ENCODE data around the gene FIG4. TPM values are rescaled to one million over a fixed set of nuclear protein-coding genes. Genes with fewer than 3 reads are reported as not detected.
"Not testable (repeated sequence)": the region's sequence is repeated elsewhere in the genome, so short reads cannot be mapped to it uniquely, and the experiment has no call there.

FIG4 gene
- total RNA-seq, 2 experiments from 2014 or later: 17.3 to 18.2 TPM

DNA sequence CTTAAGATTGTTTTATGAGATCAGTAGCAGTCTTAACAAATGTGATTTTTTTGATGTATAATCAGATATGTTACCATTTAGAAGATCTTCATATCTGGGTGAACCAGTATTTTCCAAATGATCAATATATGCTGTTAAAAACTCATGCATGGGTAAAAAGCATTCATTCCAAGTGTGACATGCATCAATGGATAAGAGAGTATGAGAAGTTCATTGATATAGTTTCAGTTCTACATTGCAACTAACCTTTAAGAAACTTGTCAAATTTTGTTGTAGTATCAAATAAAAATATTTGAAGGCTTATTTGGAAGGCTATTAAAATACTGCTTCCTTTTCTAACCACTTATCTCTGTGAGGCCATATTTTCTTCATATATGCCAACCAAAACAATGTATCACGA lies 117.7 kb downstream of the FIG4 start:
- DNase-seq: no peak
- Mint-ChIP-seq H3K27me3 (no peaks in the 10 kb centered on the region), H3K4me1 (ENCODE audit: low read depth) (no peaks in the 10 kb centered on the region), H3K9me3 (no peaks in the 10 kb centered on the region), H3K4me3 (no peak overlapping the region), H3K36me3 (peaks cover 18% of the 10 kb centered on the region), H3K27ac (no peak overlapping the region)
- ChIA-PET POLR2A (no interaction called here), CTCF (interaction anchor here (0.7 kb wide), 1 partner anchor 231 kb away, joined by 3 read pairs; no protein-coding TSS in a partner anchor)
- intact Hi-C loops (cut with micrococcal nuclease): no loop called here

DNA sequence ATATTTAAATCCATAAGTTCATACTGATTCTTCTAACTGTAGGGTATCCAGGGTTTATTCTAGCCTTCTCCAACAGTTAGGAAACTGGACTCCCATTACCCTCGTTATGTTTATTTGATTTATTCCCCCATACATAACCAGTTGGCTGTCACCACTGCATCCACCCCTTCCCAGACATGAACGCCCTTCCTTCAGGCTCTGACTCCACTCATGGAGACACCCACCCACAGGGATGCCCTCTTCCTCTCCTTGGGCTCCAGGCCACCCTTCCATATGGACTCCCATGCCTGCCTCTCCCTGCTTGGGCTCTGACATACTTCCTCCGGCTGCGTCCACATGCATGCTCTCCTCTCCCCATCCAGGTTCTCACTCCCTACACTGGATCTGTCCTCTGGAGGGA lies 124.0 kb downstream of the FIG4 start:
- Mint-ChIP-seq H3K9me3 (no peaks in the 10 kb centered on the region), H3K4me1 (ENCODE audit: low read depth) (no peaks in the 10 kb centered on the region), H3K36me3 (peaks cover 9% of the 10 kb centered on the region), H3K27ac (no peak overlapping the region), H3K4me3 (no peak overlapping the region), H3K27me3 (no peaks in the 10 kb centered on the region)
- intact Hi-C loops (cut with micrococcal nuclease): no loop called here
- no peak for DNase-seq
- ChIA-PET POLR2A (no interaction called here), CTCF (no interaction called here)

- Mint-ChIP-seq H3K27me3 (no peaks in the 10 kb centered on the region), H3K4me3 (no peak overlapping the region), H3K36me3 (peaks cover 9% of the 10 kb centered on the region), H3K9me3 (no peaks in the 10 kb centered on the region), H3K4me1 (ENCODE audit: low read depth) (no peaks in the 10 kb centered on the region), H3K27ac (no peak overlapping the region)
- DNase-seq: no peak
- CTCF ChIA-PET: no interaction called here
- POLR2A ChIA-PET: no interaction called here
- intact Hi-C loops (cut with micrococcal nuclease): no loop called here
These were observed 125.6 kb downstream of the FIG4 start for GRCh38 chr6:109816452-109817374.

DNA sequence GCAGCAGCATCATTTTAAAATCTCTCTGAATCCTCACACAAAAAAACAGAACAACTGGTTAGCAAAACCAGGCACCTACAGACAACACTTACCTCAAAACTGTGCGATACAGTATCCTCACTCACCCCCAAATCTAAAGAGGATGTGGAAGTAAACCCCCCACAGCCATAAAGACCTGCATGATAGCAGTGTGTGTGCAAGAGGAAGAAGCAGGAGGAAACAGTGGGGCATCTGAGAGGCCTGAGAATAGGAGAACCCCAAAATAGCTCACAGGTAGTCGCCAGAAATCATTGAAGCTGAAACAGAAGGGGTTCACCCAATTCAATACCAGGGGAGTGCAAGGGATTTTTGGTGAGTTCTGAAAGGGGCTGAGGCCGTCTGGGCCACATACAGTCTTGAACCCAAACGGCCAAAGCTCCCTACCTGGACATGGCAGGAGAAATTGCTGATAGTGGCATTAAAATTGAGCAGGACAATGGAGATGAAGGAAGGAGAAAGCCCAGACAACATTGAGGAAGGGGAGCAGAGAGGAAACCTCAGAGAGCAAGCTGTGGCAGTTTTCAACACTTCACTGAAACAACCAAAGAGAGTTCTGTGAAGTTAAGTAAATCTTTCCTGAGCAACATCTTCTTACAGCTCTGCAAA lies 129.7 kb downstream of the FIG4 start:
- ChIA-PET POLR2A (no interaction called here), CTCF (interaction anchor here (0.6 kb wide), 1 partner anchor 143 kb away, joined by 3 read pairs; no protein-coding TSS in a partner anchor)
- H3K27ac Mint-ChIP-seq: no peak overlapping the region
- no peaks in the 10 kb centered on the region for H3K27me3 Mint-ChIP-seq
- no peaks in the 10 kb centered on the region for H3K9me3 Mint-ChIP-seq
- intact Hi-C loops (cut with micrococcal nuclease): no loop called here
- DNase-seq: no peak
- H3K4me3 Mint-ChIP-seq: no peak overlapping the region
- H3K36me3 Mint-ChIP-seq: peaks cover 14% of the 10 kb centered on the region
- no peaks in the 10 kb centered on the region for H3K4me1 Mint-ChIP-seq (ENCODE audit: low read depth)

- DNase-seq: no peak
- no peak overlapping the region for H3K4me3 Mint-ChIP-seq
- H3K27ac Mint-ChIP-seq: no peak overlapping the region
- H3K36me3 Mint-ChIP-seq: peaks cover 17% of the 10 kb centered on the region
- ChIA-PET CTCF (no interaction called here), POLR2A (no interaction called here)
- H3K27me3 Mint-ChIP-seq: no peaks in the 10 kb centered on the region
- intact Hi-C loops (cut with micrococcal nuclease): no loop called here
- H3K4me1 Mint-ChIP-seq (ENCODE audit: low read depth): no peaks in the 10 kb centered on the region
- H3K9me3 Mint-ChIP-seq: no peaks in the 10 kb centered on the region
These were observed 130.3 kb downstream of the FIG4 start for GRCh38 chr6:109821428-109821827.

DNA sequence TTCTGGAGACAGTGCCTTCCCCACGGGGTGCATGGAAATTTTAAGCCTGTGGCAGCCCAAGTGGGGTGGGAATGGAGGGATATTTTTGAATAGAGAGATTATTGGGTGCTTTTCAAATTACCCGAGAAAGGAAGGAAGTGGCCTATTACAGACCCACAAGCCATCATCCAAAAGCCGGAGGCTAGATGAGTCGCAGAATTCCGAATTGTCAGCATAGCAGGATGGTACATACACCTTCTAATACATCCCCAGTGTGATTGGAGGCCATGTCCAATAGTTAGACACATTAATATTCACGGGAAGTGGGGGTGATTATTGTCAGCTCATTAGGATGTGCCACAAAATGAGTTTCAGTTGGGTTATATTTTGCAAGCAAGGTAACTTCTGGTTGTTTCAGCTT lies 133.0 kb downstream of the FIG4 start:
- Mint-ChIP-seq H3K9me3 (no peaks in the 10 kb centered on the region), H3K27ac (no peak overlapping the region), H3K27me3 (no peaks in the 10 kb centered on the region), H3K4me3 (no peak overlapping the region), H3K4me1 (ENCODE audit: low read depth) (no peaks in the 10 kb centered on the region), H3K36me3 (peaks cover 36% of the 10 kb centered on the region)
- POLR2A ChIA-PET: no interaction called here
- intact Hi-C loops (cut with micrococcal nuclease): no loop called here
- DNase-seq: no peak
- CTCF ChIA-PET: interaction anchor here (0.6 kb wide), 1 partner anchor 13 kb away, joined by 3 read pairs; no protein-coding TSS in a partner anchor

GRCh38 chr6:109826551-109826950 lies 135.5 kb downstream of the FIG4 start:
- H3K36me3 Mint-ChIP-seq: peaks cover 54% of the 10 kb centered on the region
- intact Hi-C loops (cut with micrococcal nuclease): no loop called here
- no peak overlapping the region for H3K27ac Mint-ChIP-seq
- no peaks in the 10 kb centered on the region for H3K27me3 Mint-ChIP-seq
- no peak overlapping the region for H3K4me3 Mint-ChIP-seq
- no peaks in the 10 kb centered on the region for H3K4me1 Mint-ChIP-seq (ENCODE audit: low read depth)
- peaks cover 19% of the 10 kb centered on the region for H3K9me3 Mint-ChIP-seq
- POLR2A ChIA-PET: no interaction called here
- no peak for DNase-seq
- CTCF ChIA-PET: no interaction called here

DNA sequence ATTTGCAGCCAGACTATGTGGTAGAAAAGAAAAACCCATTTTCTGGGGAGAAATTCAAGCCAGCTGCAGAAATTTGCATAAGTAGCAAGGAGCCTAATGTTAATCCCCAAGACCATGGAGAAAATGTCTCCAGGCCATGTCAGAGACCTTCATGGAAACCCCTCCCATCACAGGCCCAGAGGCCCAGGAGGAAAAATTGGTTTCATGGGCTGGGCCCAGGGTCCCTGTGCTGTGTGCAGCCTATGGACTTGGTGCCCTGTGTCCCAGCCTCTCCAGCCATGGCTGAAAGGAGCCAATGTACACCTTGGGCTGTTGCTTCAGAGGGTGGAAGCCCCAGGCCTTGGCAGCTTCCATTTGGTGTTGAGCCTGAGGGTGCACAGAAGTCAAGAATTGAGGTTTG lies 140.3 kb downstream of the FIG4 start:
- Mint-ChIP-seq H3K36me3 (peaks cover 38% of the 10 kb centered on the region), H3K9me3 (peaks cover 19% of the 10 kb centered on the region)
- H3K4me3 Mint-ChIP-seq; H3K27me3 Mint-ChIP-seq; H3K27ac Mint-ChIP-seq; CTCF ChIA-PET; H3K4me1 Mint-ChIP-seq (ENCODE audit: low read depth); DNase-seq; POLR2A ChIA-PET; intact Hi-C loops (cut with micrococcal nuclease): not testable (repeated sequence)

GRCh38 chr6:109834131-109834530 lies 143.0 kb downstream of the FIG4 start:
- H3K27ac Mint-ChIP-seq: no peak overlapping the region
- POLR2A ChIA-PET: no interaction called here
- DNase-seq: no peak
- CTCF ChIA-PET: no interaction called here
- peaks cover 18% of the 10 kb centered on the region for H3K36me3 Mint-ChIP-seq
- no peaks in the 10 kb centered on the region for H3K4me1 Mint-ChIP-seq (ENCODE audit: low read depth)
- H3K4me3 Mint-ChIP-seq: no peak overlapping the region
- intact Hi-C loops (cut with micrococcal nuclease): no loop called here
- peaks cover 19% of the 10 kb centered on the region for H3K9me3 Mint-ChIP-seq
- H3K27me3 Mint-ChIP-seq: no peaks in the 10 kb centered on the region

GRCh38 chr6:109834595-109835437 lies 143.7 kb downstream of the FIG4 start:
- Mint-ChIP-seq H3K36me3 (peaks cover 12% of the 10 kb centered on the region), H3K27me3 (no peaks in the 10 kb centered on the region), H3K4me1 (ENCODE audit: low read depth) (no peaks in the 10 kb centered on the region), H3K4me3 (no peak overlapping the region), H3K27ac (no peak overlapping the region), H3K9me3 (peaks cover 12% of the 10 kb centered on the region)
- ChIA-PET POLR2A (no interaction called here), CTCF (no interaction called here)
- intact Hi-C loops (cut with micrococcal nuclease): no loop called here
- no peak for DNase-seq

- Mint-ChIP-seq H3K4me3 (no peak overlapping the region), H3K4me1 (ENCODE audit: low read depth) (no peaks in the 10 kb centered on the region), H3K9me3 (peaks cover 2% of the 10 kb centered on the region), H3K27ac (no peak overlapping the region), H3K27me3 (no peaks in the 10 kb centered on the region), H3K36me3 (no peaks in the 10 kb centered on the region)
- CTCF ChIA-PET: no interaction called here
- DNase-seq: no peak
- POLR2A ChIA-PET: no interaction called here
- intact Hi-C loops (cut with micrococcal nuclease): no loop called here
These were observed 148.9 kb downstream of the FIG4 start for GRCh38 chr6:109840034-109840433.

DNA sequence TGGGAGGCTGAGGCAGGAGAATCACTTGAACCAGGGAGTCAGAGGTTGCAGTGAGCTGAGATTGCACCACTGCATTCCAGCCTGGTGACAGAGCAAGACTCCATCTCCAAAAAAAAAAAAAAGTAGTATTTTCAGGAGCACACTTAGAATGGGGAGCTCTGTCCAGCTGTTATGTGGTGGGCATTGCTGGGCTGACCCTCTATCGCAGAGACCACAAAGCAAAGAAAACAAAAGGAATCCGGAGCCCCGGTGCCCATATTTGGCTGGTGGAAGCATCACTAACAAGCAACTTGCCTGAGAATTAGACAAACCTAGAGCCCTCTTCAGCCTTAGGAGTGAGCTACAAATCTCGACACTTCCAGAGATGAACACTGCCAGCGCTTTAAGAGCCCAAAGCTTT lies 149.7 kb downstream of the FIG4 start:
- CTCF ChIA-PET: interaction anchor here (1.1 kb wide), 1 partner anchor 136 kb away, joined by 4 read pairs; no protein-coding TSS in a partner anchor
- no peak overlapping the region for H3K4me3 Mint-ChIP-seq
- H3K27ac Mint-ChIP-seq: no peak overlapping the region
- peaks cover 2% of the 10 kb centered on the region for H3K9me3 Mint-ChIP-seq
- H3K36me3 Mint-ChIP-seq: no peaks in the 10 kb centered on the region
- DNase-seq: no peak
- POLR2A ChIA-PET: interaction anchor here (0.6 kb wide), 1 partner anchor 63 kb away, joined by 3 read pairs; no protein-coding TSS in a partner anchor
- intact Hi-C loops (cut with micrococcal nuclease): no loop called here
- H3K27me3 Mint-ChIP-seq: no peaks in the 10 kb centered on the region
- no peaks in the 10 kb centered on the region for H3K4me1 Mint-ChIP-seq (ENCODE audit: low read depth)
